C4-2B (cell line): ENCODE data around the gene OSGEP.

Experiments
- H3K27ac ChIP-seq: fragments of 450-650 bp; 2 replicates; pipeline ENCODE4 v1.5.1; 2017
- ZFX ChIP-seq: fragments of 450-650 bp; IDR thresholded peaks from 2 replicates; pipeline ENCODE4 v1.6.1; 2017
- TF ChIP-seq, protein P1 (sequence below): fragments of 450-650 bp; conservative IDR thresholded peaks from 2 replicates; pipeline ENCODE4 v1.5.1; 2017; ENCODE audit warnings: mild to moderate bottlenecking

OSGEP gene

GRCh38 chr14:20409226-20409625 lies 45.4 kb downstream of the OSGEP start:
- no peak overlapping the region for H3K27ac ChIP-seq

GRCh38 chr14:20403521-20403920 lies 51.1 kb downstream of the OSGEP start:
- no peak for TF ChIP-seq ZFX
- TF ChIP-seq, protein P1, sequence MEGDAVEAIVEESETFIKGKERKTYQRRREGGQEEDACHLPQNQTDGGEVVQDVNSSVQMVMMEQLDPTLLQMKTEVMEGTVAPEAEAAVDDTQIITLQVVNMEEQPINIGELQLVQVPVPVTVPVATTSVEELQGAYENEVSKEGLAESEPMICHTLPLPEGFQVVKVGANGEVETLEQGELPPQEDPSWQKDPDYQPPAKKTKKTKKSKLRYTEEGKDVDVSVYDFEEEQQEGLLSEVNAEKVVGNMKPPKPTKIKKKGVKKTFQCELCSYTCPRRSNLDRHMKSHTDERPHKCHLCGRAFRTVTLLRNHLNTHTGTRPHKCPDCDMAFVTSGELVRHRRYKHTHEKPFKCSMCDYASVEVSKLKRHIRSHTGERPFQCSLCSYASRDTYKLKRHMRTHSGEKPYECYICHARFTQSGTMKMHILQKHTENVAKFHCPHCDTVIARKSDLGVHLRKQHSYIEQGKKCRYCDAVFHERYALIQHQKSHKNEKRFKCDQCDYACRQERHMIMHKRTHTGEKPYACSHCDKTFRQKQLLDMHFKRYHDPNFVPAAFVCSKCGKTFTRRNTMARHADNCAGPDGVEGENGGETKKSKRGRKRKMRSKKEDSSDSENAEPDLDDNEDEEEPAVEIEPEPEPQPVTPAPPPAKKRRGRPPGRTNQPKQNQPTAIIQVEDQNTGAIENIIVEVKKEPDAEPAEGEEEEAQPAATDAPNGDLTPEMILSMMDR = no peak
- H3K27ac ChIP-seq = no peak overlapping the region

More at GRCh38 chr14:20409226-20409625, 45.4 kb downstream of the OSGEP start:
- TF ChIP-seq ZFX = no peak
- TF ChIP-seq, protein P1 = no peak

DNA sequence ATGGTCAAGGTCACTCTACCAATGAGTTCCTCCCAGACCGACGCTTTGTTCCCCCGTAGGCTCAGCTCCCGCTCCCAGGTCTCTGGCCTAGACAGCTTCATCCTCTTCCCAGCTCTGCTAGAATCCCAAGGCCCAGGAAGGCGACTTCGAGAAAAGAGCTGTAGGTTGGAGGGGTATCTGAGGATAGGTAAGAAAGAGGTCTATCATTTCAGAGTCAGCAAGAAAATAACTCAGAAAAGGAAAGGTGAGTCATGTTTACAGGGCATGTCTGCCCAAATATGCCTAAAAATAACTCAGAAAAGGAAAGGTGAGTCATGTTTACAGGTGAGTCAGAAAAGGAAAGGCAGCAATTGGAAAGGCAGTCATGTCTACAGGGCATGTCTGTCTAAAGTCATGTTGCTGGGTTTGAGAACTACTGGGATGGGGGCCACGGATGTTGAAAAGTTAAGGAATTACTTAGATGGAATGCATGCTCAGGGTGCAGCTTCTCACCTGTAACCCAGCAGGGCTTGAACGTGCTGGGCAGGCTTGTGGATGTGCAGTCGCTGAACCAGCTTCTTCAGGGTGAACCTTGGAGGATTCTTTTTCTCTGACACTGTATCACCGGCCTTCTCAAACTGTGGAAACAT lies 53.5 kb downstream of the OSGEP start:
- TF ChIP-seq, protein P1 = no peak
- TF ChIP-seq ZFX = no peak
- no peak overlapping the region for H3K27ac ChIP-seq

GRCh38 chr14:20400589-20400964 lies 54.0 kb downstream of the OSGEP start:
- H3K27ac ChIP-seq = no peak overlapping the region
- TF ChIP-seq ZFX = no peak
- TF ChIP-seq, protein P1 = no peak

DNA sequence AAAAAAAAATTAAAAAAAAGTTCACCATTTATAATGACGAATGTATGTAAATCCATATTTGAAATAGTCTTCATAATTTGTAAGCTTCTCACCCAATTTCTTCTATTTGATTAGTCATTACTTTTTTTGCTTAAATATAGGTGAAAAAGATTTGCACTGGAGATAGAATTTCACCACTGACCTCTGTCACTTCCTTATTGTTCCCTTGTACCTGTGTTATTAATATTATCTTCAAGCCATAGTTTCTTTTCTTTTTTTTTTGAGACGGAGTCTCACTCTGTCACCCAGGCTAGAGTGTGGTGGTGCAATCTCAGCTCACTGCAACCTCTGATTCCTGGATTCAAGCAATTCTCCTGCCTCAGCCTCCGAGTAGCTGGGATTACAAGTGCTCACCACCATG lies 57.1 kb downstream of the OSGEP start:
- no peak for TF ChIP-seq ZFX
- TF ChIP-seq, protein P1 = no peak

More for the DNA sequence above, 57.1 kb downstream of the OSGEP start:
- no peak overlapping the region for H3K27ac ChIP-seq
